Lower leg skin (tissue), 4 donors: ENCODE data around the gene LRIG1. TPM values are rescaled to one million over a fixed set of nuclear protein-coding genes. Genes with fewer than 3 reads are reported as not detected.

Source experiments
- DNase-seq, 2 donors: peaks; one replicate each; pipeline ENCODE4 v3.0.0-alpha.2; 2019; ENCODE audit warnings: low spot score in 2 of 2
- H3K4me3 ChIP-seq: fragments of 200-600 bp; sonication (generic); 2 replicates; pipeline ENCODE4 v1.5.1; 2017; ENCODE audit warnings: mild to moderate bottlenecking, low read depth; ENCODE audit not compliant: poor library complexity, severe bottlenecking
- POLR2A ChIP-seq, 2 donors: fragments of 450-650 bp; IDR thresholded peaks; one replicate each; pipeline ENCODE4 v1.6.1; 2016 to 2017; ENCODE audit warnings: antibody characterized with exemption in 2 of 2, mild to moderate bottlenecking in 1 of 2, moderate library complexity in 1 of 2
- WGBS, 2 donors: methylation state at CpG; one replicate each; pipeline ENCODE4 v1.1.5; 2018; 5-methylcytosine and 5-hydroxymethylcytosine counted together
- intact Hi-C: fragments of 100-400 bp; cut with DNase I; formaldehyde crosslinking; loops from one replicate; pipeline ENCODE4 v1.15.0; 2023; ENCODE audit warnings: low total_unique reads
- total RNA-seq, 4 donors: library from RNA; depleted of rRNA; stranded (reverse); fragments of >200 nt; gene quantifications; one replicate each; pipeline ENCODE4 v1.1.0, GENCODE V29; 2016
- TF ChIP-seq, protein P1 (sequence below), 3 donors: fragments of 450-650 bp; IDR thresholded peaks; one replicate each; pipeline ENCODE4 v1.5.1; 2016; ENCODE audit warnings: antibody characterized with exemption in 3 of 3, mild to moderate bottlenecking in 3 of 3, moderate library complexity in 2 of 3

Gene LRIG1
- total RNA-seq, 4 donors from 2014 or later = 53.3 to 91.5 (median 69.8) TPM

DNA sequence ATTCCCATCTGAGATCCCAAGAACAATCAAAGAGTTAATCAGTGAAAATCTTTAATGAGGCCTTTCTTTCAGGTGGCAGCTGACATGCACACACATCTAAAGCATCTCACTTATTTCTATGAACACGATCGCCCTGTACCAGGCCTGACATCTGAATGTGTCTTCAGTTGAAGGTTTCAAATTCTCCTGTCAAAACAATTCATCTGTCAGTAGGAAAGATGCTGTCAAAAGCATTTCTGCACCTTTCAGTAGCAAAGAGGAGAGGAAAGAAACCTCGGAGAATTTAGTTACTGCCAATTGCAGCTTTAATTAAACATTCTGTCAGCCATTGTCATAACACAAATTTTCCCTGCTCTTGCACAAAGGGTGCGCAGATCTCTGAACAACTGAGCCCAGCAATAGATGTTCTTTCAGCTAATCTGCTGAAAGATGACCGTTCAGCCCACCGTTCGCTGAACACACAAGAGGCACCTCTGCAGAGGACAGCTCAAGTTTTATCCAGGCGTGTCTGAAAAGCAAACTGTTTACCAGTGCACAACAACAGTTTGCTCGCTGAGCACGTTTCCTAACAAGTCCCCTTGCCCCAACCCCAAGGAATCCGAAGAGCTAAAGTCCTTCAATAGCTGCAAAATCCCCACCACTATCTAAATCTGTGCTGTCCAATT is 34.1 kb downstream of the LRIG1 start:
- no peak overlapping the region for H3K4me3 ChIP-seq
- 89 to 93% methylated on average over 11 of the region's 11 CpGs for WGBS, 2 donors
- DNase-seq = no peak
- no peak for TF ChIP-seq POLR2A (IDR thresholded peaks at IDR 0.05)
- TF ChIP-seq, protein P1, sequence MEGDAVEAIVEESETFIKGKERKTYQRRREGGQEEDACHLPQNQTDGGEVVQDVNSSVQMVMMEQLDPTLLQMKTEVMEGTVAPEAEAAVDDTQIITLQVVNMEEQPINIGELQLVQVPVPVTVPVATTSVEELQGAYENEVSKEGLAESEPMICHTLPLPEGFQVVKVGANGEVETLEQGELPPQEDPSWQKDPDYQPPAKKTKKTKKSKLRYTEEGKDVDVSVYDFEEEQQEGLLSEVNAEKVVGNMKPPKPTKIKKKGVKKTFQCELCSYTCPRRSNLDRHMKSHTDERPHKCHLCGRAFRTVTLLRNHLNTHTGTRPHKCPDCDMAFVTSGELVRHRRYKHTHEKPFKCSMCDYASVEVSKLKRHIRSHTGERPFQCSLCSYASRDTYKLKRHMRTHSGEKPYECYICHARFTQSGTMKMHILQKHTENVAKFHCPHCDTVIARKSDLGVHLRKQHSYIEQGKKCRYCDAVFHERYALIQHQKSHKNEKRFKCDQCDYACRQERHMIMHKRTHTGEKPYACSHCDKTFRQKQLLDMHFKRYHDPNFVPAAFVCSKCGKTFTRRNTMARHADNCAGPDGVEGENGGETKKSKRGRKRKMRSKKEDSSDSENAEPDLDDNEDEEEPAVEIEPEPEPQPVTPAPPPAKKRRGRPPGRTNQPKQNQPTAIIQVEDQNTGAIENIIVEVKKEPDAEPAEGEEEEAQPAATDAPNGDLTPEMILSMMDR (IDR thresholded peaks at IDR 0.05) = no peak
- intact Hi-C loops = no loop called here

DNA sequence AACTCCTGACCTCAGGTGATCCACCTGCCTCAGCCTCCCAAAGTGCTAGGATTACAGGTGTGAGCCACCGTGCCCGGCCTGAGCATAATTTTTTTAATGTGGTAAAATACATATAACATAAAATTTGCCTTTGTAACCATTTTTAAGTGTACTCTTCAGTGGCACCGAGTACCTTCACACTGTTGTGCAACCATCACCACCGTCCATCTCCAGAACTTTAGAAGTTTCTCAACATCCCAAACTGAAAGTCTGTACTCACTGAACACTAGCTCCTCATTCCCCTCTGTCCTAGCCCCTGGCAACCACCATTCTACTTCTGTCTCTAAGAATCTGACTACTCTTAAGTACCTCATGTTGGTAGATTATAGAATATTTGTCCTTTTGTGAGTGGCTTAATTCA is 35.2 kb downstream of the LRIG1 start:
- no peak for DNase-seq
- intact Hi-C loops = no loop called here
- no peak for TF ChIP-seq POLR2A (IDR thresholded peaks at IDR 0.05)
- TF ChIP-seq, protein P1 (IDR thresholded peaks at IDR 0.05) = no peak
- WGBS, 2 donors = 92 to 95% methylated on average over 4 of the region's 4 CpGs
- H3K4me3 ChIP-seq = no peak overlapping the region

DNA sequence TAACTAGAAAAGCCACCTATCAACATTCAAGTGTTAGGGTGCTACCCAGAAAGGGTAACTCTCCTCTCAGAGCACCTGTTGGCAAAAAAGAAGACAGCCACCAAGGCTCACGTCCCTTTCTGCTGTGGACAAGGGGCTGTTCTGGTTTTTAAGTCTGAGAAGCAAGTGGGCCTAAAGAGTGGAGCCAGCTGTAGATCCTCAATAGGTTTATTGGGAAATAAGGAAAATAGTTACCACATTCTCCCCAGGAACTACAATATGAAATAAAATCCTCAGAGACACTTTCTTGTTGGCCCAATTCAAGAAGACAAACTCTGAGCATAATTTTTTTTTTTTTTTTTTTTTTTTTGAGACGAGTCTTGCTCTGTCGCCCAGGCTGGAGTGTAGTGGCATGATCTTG is 35.8 kb downstream of the LRIG1 start:
- TF ChIP-seq, protein P1 (IDR thresholded peaks at IDR 0.05) = no peak
- no peak for TF ChIP-seq POLR2A (IDR thresholded peaks at IDR 0.05)
- H3K4me3 ChIP-seq = no peak overlapping the region
- 81 to 89% methylated on average over 3 of the region's 3 CpGs for WGBS, 2 donors
- no peak for DNase-seq
- intact Hi-C loops = no loop called here

DNA sequence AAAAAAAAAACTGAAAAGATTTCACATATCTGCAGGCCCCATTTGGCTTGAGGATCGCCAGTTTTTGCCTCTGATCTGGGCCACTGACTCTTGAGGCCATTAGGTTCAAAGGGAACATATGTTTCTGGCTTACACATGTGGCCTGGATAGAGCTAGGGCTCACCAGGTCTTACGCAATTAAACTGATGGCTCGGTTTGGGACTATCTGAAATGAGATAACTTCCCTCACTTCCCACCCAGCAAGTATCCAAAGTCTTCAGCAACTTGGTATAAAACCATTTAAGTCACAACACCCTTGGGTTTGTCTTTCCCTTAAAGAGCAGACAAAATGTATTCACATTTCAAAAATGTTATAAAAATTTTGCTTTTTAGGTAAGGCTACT is 36.3 kb downstream of the LRIG1 start:
- WGBS, 2 donors = 60 to 68% methylated on average over 3 of the region's 3 CpGs
- no peak overlapping the region for H3K4me3 ChIP-seq
- intact Hi-C loops = no loop called here
- TF ChIP-seq, protein P1 (IDR thresholded peaks at IDR 0.05) = no peak
- DNase-seq = no peak

DNA sequence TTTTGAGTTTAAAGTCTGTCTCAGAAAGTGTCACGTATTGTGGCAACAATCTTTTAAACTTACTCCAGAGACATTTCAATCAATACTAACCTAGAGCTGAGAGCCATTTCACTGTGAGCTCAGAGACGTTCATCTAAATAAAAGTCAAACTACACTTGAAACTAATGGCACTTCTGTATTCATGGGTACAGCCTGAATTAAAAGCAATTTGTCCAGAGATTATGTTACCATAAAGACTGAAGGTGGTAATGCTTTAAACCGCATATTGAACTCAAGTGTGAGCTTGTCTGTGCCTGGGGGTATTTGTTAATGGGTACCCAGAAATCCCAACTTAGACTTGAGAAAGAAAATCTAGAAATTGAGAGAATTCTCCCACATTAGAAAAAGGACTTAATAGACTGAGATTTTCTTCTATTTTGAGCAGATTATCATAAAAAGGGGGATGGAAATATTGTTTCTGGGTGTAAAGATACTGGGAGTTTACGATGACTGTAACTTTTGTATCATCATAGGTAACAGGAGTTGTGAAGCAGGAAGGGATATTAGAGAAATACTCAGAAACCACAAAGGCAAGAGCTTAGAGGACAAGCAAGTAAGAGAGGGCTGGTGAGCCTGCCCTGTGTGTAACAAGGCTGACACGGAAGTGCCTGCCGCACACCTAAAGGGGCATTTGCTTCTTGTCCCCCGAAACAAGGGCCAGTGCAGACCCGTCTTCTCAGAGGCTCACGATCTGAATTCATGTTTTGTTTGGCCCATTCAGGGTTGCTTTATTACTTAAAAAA is 36.9 kb downstream of the LRIG1 start:
- TF ChIP-seq, protein P1 (IDR thresholded peaks at IDR 0.05) = no peak
- no peak for TF ChIP-seq POLR2A (IDR thresholded peaks at IDR 0.05)
- WGBS, 2 donors = 64 to 67% methylated on average over 9 of the region's 9 CpGs
- intact Hi-C loops = no loop called here
- H3K4me3 ChIP-seq = no peak overlapping the region
- no peak for DNase-seq
